GM19455 (cell line): Measurements from ENCODE around the gene LRPAP1.
"Not testable (repeated sequence)": the region's sequence is repeated elsewhere in the genome, so short reads cannot be mapped to it uniquely, and the experiment has no call there.

Experiments
- ATAC-seq: cut with Tn5 transposase; IDR thresholded peaks from one replicate; pipeline ENCODE4 v1.9.1; 2021; ENCODE audit not compliant: unreplicated experiment

The LRPAP1 gene

GRCh38 chr4:3531879-3532750, at the start of gene LRPAP1:
TSS of gene LRPAP1 (minus strand) at chr4:3532422. CDS start at chr4:3532412, 10 bp downstream.
- peak; percentile 76 for ATAC-seq

- ATAC-seq = not testable (repeated sequence)
These were observed 49.3 kb upstream of the LRPAP1 start for GRCh38 chr4:3581334-3582090.

GRCh38 chr4:3580859-3581258, 48.6 kb upstream of the LRPAP1 start:
- not testable (repeated sequence) for ATAC-seq

GRCh38 chr4:3578527-3579144, 46.4 kb upstream of the LRPAP1 start:
- not testable (repeated sequence) for ATAC-seq

- ATAC-seq = not testable (repeated sequence)
These were observed 45.8 kb upstream of the LRPAP1 start for GRCh38 chr4:3578052-3578451.

- ATAC-seq = not testable (repeated sequence)
These were observed 45.1 kb upstream of the LRPAP1 start for GRCh38 chr4:3577208-3577892.

GRCh38 chr4:3576533-3577207, 44.4 kb upstream of the LRPAP1 start:
- not testable (repeated sequence) for ATAC-seq

- ATAC-seq = not testable (repeated sequence)
These were observed 43.5 kb upstream of the LRPAP1 start for GRCh38 chr4:3575426-3576369.

- ATAC-seq = not testable (repeated sequence)
These were observed 42.6 kb upstream of the LRPAP1 start for GRCh38 chr4:3574865-3575264.

- not testable (repeated sequence) for ATAC-seq
These were observed 42.1 kb upstream of the LRPAP1 start for GRCh38 chr4:3574346-3574745.

GRCh38 chr4:3573131-3573530, 40.9 kb upstream of the LRPAP1 start:
- no peak for ATAC-seq

- no peak for ATAC-seq
These were observed 40.1 kb upstream of the LRPAP1 start for GRCh38 chr4:3572363-3572762.

- ATAC-seq = no peak
These were observed 39.7 kb upstream of the LRPAP1 start for GRCh38 chr4:3571921-3572320.

- not testable (repeated sequence) for ATAC-seq
These were observed 38.7 kb upstream of the LRPAP1 start for GRCh38 chr4:3570923-3571322.

GRCh38 chr4:3569611-3570010, 37.4 kb upstream of the LRPAP1 start:
- ATAC-seq = not testable (repeated sequence)

GRCh38 chr4:3566701-3567100, 34.5 kb upstream of the LRPAP1 start:
- not testable (repeated sequence) for ATAC-seq

- not testable (repeated sequence) for ATAC-seq
These were observed 34.1 kb upstream of the LRPAP1 start for GRCh38 chr4:3566301-3566700.

- not testable (repeated sequence) for ATAC-seq
These were observed 32.7 kb upstream of the LRPAP1 start for GRCh38 chr4:3564948-3565347.

GRCh38 chr4:3563403-3563802, 31.2 kb upstream of the LRPAP1 start:
- ATAC-seq = no peak
